CD1c-positive myeloid dendritic cell (primary cell): Measurements from ENCODE around the gene CRTAC1.

ENCODE experiments used
- DNase-seq: peaks from one replicate; pipeline ENCODE4 v3.0.0-alpha.2; 2016; ENCODE audit errors: extremely low spot score

CRTAC1 gene

DNA sequence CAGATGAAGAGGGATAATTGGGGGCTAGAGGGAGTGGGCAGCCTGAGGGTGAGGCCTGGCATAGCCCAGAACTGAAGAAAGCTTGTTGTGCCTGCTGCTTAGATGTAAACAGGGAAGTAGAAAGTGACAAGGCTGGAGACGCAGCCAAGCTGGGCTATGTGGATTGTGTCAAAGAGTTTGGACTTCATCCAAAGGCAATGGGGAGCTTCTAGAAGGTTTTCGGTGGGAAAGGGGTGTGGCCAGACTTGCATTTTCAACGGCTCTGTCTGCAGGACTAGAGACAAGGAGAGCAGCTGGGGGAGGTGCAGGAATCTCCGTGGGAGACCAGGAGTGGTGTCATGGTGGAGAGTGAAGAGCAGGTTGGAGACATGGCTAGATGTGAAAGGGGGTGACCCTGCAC lies 132.0 kb downstream of the CRTAC1 start:
- DNase-seq = no peak

GRCh38 chr10:97896756-97897358 lies 133.6 kb downstream of the CRTAC1 start:
- DNase-seq = no peak

DNA sequence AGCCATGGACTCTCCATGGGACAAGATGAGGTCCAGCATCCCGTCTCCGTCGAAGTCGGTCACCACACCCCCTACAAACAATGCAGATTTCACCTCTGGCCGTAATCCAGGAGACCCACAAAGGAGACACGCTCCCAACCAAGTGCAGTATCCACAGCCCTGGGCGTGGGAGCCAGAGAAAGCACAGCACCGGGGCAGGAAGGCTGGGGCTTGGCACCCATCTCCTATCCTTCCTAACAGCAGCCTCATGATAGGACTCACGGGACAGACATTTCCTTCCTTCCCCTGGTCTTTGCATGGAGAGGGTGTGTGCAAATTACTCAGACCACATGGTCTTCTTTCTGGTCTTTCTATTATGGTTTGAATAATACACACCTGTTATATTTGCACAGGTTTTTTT lies 134.5 kb downstream of the CRTAC1 start:
- DNase-seq = no peak

DNA sequence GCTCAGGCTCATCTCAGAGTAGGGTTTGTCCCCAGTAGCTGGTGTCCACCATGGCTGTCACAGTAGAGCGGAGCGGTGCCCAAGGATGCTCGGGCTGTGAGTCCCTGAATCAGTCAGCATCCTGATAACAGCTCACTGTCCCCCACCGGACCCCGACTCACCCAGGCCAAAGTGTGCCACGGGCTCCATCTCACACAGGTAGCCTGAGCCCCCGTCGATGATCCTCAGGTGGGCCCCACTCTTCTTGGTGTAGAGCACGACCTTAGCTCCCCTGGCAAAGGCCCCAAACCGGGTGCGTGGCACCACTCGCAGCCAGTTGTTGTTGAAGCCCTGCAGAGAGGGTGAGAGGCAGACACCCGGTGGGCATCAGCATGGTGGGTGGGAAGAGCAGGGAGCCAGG lies 135.3 kb downstream of the CRTAC1 start:
- no peak for DNase-seq

DNA sequence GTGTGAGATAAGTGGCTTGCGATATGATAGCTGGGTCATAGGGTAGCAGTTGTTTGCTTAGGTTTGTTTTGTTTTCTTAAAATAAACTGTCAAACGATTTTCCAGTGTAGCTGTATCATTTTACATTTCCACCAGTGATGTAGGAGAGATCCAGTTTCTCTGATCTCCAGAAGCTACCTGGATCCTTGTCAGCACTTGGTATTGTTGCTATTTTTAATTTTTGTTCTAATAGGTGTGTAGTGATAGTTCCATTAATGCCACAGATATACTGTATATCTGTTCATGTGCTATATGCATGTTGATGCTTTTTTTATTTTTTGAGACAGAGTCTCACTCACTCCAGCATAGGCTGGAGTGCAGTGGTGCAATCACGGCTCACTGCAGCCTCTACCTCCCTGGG lies 136.3 kb downstream of the CRTAC1 start:
- no peak for DNase-seq

GRCh38 chr10:97892939-97893338 lies 137.5 kb downstream of the CRTAC1 start:
- DNase-seq = no peak

DNA sequence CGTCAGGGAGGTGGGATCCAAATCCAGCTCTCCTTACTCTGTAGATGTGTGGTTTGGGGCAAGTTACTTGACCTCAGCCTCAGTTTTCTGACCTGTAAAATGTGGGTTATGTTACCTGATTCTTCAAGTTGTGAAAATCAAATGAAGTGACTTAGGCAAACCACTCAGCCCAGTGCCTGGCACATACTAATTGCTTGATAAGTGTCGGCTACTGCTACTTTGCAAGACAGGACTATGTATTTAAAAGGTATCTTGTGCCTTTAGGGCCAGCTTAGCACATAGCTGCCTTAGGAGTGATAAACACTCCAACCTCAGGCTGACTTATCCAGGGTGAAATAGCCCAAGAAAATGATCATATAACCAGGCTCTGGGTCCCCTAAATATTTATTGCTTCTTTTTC lies 137.9 kb downstream of the CRTAC1 start:
- DNase-seq = no peak

- DNase-seq = no peak
These were observed 138.8 kb downstream of the CRTAC1 start for GRCh38 chr10:97891497-97892167.

DNA sequence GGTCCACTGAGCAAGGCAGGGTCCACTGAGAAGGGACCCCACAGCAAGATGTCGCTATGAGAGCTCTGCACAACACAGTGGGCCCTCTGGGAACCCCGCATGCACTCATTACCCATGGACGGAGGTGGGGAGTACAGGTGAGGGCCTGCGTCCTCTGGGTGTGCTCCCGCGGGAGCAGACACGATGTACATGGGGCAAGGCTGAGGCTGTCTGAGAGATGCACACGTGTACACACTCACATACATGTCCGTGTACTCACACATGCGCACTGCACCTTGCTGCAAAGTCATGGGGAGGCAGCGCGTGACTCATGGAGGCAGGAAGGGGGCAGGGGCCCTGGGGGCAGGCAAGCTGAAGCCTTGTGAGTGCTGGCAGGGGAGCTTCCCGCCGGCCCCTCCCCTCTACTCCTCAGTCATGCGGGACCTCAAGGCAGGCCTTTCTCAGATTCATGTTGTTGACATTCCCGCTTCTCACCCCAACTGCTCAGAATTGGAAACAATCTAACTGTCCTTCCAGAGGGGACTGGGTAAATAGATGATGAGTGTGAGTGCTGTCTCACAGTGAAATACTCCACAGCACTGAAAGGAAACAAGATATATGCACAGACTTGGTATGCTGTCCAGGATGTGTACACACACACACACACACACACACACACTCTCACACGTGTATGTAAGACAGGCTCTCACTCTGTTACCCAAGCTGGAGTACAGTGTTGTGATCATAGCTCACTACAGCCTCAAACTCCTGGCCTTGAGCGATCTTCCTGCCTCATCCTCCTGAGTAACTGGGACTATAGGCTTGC lies 140.8 kb downstream of the CRTAC1 start:
- DNase-seq = no peak

GRCh38 chr10:97888641-97889262 lies 141.7 kb downstream of the CRTAC1 start:
- DNase-seq = no peak

GRCh38 chr10:97888134-97888533 lies 142.3 kb downstream of the CRTAC1 start:
- no peak for DNase-seq

- DNase-seq = no peak
These were observed 143.0 kb downstream of the CRTAC1 start for GRCh38 chr10:97887399-97887798.

DNA sequence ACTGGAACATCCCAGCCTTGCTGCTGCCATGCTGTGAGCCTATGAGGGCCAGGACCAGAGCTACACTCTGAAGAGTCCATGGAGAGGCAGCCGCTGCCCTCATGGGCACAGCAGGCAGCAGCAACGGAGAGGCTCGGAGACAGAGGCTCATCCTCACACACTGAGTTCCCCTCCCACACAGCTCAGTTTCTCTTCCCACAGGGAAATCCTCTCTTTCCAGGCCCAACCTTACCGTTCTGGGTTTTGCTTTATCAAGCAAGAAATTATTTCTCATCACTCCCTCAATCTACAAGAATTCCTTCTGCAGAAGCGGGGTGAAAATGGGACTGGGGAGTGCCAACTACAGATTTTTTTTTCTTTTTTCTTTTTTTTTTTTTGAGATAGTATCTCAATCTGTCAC lies 144.1 kb downstream of the CRTAC1 start:
- DNase-seq = no peak

- no peak for DNase-seq
These were observed 147.3 kb downstream of the CRTAC1 start for GRCh38 chr10:97883092-97883485.

GRCh38 chr10:97882142-97883091 lies 148.0 kb downstream of the CRTAC1 start:
- DNase-seq = peak; percentile 9

DNA sequence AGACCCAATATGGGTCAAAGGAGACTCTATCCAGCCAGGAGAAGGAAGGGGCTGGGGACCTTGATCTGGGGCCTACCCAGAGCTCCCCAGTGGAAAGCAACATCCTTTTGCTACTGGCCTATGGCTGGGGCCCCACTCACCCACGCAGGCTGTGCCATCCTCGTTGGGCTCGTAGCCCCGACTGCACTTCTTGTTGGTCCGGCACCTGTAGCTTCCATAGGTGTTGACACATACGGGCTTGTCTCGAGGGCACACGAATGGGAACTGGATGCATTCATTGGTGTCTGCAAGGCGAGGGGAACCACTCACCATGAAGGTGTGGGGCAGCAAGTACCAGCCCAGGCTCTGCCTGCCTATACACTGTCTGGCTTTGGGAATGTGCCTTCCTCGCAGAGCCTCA lies 150.3 kb downstream of the CRTAC1 start:
- no peak for DNase-seq

DNA sequence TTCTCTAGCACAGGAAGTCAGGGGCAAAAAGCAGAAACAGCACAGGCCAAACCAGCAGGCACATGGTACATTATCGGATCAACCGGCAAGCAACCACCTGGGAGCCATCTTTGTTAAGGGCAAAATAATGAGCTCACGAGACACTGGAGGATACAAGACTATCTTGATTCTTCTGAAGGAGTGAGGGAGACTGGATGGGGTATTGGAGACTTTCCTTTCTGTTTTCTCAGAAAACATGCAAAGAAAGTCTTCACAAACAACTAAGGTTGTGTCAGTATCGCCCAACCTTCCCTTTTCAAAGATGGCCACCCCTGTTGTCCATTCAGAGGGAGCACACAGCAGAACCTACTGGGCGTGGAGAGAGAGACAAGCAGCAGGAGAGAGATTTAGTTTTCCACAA lies 151.2 kb downstream of the CRTAC1 start:
- no peak for DNase-seq

DNA sequence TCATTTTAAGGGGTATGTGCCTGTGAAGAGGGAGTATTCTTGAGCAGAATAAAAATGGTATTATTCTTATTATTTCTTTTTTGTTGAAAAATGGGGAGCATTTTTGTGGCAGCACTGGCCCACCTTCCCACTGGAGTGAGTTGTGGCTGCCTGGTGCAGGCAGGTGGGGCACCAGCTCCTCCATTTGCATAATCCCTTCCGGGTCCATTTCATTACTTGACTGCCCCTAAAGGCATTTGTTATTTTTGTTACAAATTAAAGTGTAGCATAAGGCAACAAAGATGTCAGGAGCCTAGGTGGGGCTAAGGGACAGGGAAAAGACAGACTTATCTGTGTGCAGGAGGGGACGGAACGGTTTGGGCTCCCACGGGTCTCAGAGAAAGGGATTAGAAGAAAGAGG lies 154.0 kb downstream of the CRTAC1 start:
- no peak for DNase-seq

DNA sequence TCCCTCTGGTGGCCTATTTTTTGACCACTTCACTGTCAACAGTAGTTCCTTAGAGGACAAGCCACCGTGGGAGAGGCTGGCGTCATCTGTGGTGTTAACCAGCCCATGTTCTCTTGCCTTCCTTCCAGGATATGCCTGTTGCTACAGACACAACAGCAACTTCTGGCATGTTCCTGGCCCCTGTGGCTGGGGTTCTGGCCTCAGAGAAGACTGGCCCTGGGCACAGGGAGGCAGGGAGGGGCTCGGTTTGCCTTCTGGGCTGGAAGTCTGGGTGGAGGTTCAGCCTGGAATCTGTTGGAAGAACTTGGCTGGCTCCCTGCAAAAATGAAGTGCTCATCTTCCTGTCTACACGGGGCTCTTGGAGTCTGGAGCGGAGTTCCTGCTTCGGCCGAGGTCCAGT lies 155.0 kb downstream of the CRTAC1 start:
- DNase-seq = no peak

DNA sequence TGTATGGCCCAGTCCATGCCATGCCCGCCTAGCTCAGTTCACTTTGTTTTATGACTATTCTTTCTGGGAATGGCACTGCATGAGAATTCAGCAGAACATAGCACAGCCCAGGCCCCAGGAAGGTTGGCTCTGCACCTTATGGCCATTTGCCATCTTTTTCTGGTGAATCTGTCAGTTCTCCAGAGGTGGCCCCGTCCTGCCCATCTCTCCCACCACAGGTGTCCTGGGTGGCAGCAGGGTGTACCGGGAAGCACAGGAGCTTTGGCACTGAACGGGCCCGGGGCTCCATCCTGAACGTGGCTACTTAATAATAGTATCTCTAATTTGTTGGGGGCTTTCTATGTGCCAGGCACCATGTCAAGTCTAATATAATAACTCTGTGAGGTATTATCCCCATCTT lies 156.1 kb downstream of the CRTAC1 start:
- no peak for DNase-seq

DNA sequence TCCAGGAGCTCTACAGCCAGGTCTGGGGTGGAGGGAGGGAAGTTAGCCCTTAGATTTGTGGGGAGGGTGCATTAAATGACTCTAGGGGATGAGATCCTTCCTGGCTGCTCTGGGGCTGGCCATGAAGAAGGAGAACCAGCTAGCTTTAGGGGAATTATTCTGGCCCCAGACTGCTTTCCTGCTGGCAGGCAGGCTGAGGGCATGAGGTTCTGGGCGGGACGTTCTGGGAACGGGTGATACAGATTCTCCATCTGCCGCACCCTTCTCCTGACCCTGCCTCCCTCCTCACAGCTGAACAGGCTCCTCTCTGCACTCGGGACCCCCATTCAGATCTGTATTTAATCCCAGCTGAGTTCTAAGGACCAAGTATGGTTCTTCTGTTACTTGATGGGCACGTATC lies 156.9 kb downstream of the CRTAC1 start:
- DNase-seq = no peak

GRCh38 chr10:97870990-97871389 lies 159.4 kb downstream of the CRTAC1 start:
- DNase-seq = no peak
